OCI-LY3 (cell line): Measurements from ENCODE around the gene ARHGAP15.

Source experiments
- EZH2phosphoT487 ChIP-seq: fragments of 200-600 bp; shearing (Covaris generic); IDR thresholded peaks from 2 replicates; pipeline ENCODE4 v1.6.1; 2018; ENCODE audit warnings: antibody characterized with exemption, mixed run types, low read depth
- TF ChIP-seq, protein P1 (sequence below): fragments of 200-600, 300-600 bp; sonication (generic); IDR thresholded peaks from 2 replicates; pipeline ENCODE4 v1.5.1; 2014; ENCODE audit warnings: antibody characterized with exemption, low read length, low read depth

DNA sequence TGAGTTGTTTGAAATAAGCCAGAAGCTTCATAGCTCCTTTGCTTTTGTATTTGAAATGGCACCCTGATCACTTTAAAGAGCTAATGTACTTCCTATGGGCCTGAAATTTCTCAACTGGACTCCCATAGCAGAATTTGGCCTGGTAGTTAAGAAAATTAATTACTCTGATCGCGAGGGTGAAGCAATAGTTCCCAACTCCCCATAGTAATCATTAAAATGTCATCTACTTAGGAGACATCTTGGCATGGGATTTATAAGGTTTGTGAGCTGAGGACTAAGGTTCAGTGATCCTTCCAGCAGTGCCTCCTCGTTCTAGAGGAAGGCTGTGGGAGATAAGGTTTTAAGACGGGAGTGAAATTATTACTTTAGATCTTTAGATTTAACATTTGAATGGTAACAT is 581.0 kb downstream of the ARHGAP15 start:
- TF ChIP-seq, protein P1, sequence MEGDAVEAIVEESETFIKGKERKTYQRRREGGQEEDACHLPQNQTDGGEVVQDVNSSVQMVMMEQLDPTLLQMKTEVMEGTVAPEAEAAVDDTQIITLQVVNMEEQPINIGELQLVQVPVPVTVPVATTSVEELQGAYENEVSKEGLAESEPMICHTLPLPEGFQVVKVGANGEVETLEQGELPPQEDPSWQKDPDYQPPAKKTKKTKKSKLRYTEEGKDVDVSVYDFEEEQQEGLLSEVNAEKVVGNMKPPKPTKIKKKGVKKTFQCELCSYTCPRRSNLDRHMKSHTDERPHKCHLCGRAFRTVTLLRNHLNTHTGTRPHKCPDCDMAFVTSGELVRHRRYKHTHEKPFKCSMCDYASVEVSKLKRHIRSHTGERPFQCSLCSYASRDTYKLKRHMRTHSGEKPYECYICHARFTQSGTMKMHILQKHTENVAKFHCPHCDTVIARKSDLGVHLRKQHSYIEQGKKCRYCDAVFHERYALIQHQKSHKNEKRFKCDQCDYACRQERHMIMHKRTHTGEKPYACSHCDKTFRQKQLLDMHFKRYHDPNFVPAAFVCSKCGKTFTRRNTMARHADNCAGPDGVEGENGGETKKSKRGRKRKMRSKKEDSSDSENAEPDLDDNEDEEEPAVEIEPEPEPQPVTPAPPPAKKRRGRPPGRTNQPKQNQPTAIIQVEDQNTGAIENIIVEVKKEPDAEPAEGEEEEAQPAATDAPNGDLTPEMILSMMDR: no peak
- TF ChIP-seq EZH2phosphoT487: no peak
